ENCODE data around the gene XXYLT1. TPM values are rescaled to one million over a fixed set of nuclear protein-coding genes. Genes with fewer than 3 reads are reported as not detected.
"Not testable (repeated sequence)": the region's sequence is repeated elsewhere in the genome, so short reads cannot be mapped to it uniquely, and the experiment has no call there.

Gene XXYLT1
- total and polyA plus RNA-seq, 8 donors, result 1.8 to 5.0 (median 2.6) TPM

GRCh38 chr3:195187609-195188425 is 83.1 kb downstream of the XXYLT1 start:
- Histone ChIP-seq H3K27me3 (no peaks in the 10 kb centered on the region), H3K4me3 (no peak overlapping the region), H3K27ac (no peak overlapping the region), H3K4me1 (no peaks in the 10 kb centered on the region), H3K36me3 (no peaks in the 10 kb centered on the region), H3K9me3 (no peaks in the 10 kb centered on the region)
- no peak for FAIRE-seq
- ATAC-seq, result peak in 1 of 4 donors; percentile 35
- TF ChIP-seq CTCF (IDR thresholded peaks at IDR 0.05), result no peak
- WGBS, 2 donors, result 55 to 61% methylated on average over 5 of the region's 5 CpGs
- intact Hi-C loops (cut with DNase I), result no loop called here
- no peak for DNase-seq

DNA sequence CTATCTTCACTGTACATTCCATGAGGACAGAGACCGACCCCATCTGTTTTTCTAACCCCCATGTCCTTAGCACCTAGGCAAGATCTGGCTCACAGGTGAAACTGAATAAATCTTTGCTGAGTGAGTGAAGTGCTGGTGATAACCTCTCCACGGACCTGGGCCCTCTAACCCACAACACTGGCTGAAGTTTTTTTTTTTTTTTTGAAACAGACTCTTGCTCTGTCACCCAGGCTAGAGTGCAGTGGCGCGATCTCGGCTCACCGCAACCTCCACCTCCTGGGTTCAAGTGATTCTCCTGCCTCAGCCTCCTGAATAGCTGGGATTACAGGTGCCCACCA is 84.3 kb downstream of the XXYLT1 start:
- DNase-seq; ATAC-seq; H3K4me3 ChIP-seq; H3K27ac ChIP-seq; H3K27me3 ChIP-seq; H3K4me1 ChIP-seq; H3K9me3 ChIP-seq; FAIRE-seq; H3K36me3 ChIP-seq; intact Hi-C loops (cut with DNase I): not testable (repeated sequence)
- 92 to 95% methylated on average over 6 of the region's 6 CpGs for WGBS, 2 donors

DNA sequence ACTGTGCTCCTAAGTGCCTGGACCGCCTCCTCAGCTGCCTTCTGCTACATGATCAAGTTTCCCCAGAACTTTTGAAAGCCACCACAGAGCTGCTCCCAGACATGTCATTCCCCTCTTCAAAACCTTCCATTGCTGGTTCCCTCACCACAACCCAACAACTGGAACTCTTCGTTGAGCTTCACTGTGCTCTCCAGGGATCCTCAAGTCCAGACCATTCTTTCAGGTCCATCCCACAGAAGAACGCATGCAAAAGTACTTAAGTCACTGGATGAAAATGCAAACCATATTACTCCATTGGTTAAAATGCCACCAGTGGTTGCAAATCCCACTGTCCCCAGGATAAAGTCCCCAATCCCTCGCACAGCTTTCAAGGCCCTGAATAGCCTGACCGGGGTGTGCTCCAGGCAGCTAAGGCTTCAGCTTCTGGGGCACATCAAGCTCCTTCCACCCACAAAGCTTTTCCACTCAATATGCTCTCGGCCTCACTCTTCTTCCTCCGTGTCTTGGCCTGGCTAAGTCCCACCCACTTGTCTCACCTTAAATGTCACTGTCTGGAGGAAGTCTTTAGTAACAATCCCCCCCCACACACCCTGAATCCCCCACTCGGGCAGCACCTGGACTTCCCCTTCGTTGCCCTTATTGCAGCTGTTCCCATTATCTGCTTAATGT is 84.8 kb downstream of the XXYLT1 start:
- FAIRE-seq (no peak), DNase-seq (no peak), ATAC-seq (no peak)
- H3K9me3 ChIP-seq, result no peaks in the 10 kb centered on the region
- H3K27me3 ChIP-seq, result no peaks in the 10 kb centered on the region
- TF ChIP-seq CTCF (IDR thresholded peaks at IDR 0.05), result no peak
- 83 to 91% methylated on average over 9 of the region's 9 CpGs for WGBS, 2 donors
- intact Hi-C loops (cut with DNase I), result no loop called here
- H3K4me1 ChIP-seq, result no peaks in the 10 kb centered on the region
- no peak overlapping the region for H3K4me3 ChIP-seq
- H3K27ac ChIP-seq, result no peak overlapping the region
- no peaks in the 10 kb centered on the region for H3K36me3 ChIP-seq

DNA sequence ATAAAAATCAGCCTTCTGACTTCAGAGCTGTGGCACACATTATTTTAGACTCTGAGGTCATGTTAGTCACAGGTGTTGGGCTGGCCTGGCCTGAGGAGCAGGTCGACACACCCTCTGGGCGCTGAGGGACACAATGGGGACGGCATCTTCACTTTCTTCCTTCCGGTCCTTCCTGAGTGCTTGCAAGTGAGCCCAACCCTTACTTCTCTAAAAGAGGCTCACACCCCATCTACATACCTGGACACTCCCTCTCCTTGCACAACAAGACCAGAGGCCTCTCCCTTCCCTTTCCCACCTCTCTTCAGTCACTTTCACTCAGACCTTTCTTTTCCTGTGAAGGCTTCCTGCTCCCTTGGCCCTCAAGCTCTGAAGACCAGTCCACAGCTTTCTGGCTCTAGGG is 85.4 kb downstream of the XXYLT1 start:
- Histone ChIP-seq H3K9me3 (no peaks in the 10 kb centered on the region), H3K36me3 (no peaks in the 10 kb centered on the region), H3K4me3 (no peak overlapping the region), H3K4me1 (no peaks in the 10 kb centered on the region), H3K27ac (no peak overlapping the region), H3K27me3 (no peaks in the 10 kb centered on the region)
- FAIRE-seq, result no peak
- DNase-seq, result no peak
- WGBS, 2 donors, result 88 to 90% methylated on average over 4 of the region's 4 CpGs
- intact Hi-C loops (cut with DNase I), result no loop called here
- no peak for TF ChIP-seq CTCF (IDR thresholded peaks at IDR 0.05)
- peak in 2 of 4 donors; percentile 11 to 46 for ATAC-seq

GRCh38 chr3:195184716-195185421 is 86.1 kb downstream of the XXYLT1 start:
- WGBS, 2 donors, result 64 to 77% methylated on average over 3 of the region's 3 CpGs
- no peaks in the 10 kb centered on the region for H3K4me1 ChIP-seq
- no peak for TF ChIP-seq CTCF (IDR thresholded peaks at IDR 0.05)
- no peak overlapping the region for H3K4me3 ChIP-seq
- intact Hi-C loops (cut with DNase I), result no loop called here
- FAIRE-seq (no peak), ATAC-seq (peak in 1 of 4 donors; percentile 17), DNase-seq (no peak)
- no peaks in the 10 kb centered on the region for H3K36me3 ChIP-seq
- no peak overlapping the region for H3K27ac ChIP-seq
- H3K9me3 ChIP-seq, result no peaks in the 10 kb centered on the region
- H3K27me3 ChIP-seq, result no peaks in the 10 kb centered on the region

Data from pancreas (tissue), 10 donors.